HG02759 (cell line): ENCODE measurements around the gene GNB1.
"Not testable (repeated sequence)": the region's sequence is repeated elsewhere in the genome, so short reads cannot be mapped to it uniquely, and the experiment has no call there.

Experiments used
- ATAC-seq: cut with Tn5 transposase; IDR thresholded peaks from one replicate; pipeline ENCODE4 v1.9.1; 2021; ENCODE audit warnings: mild to moderate bottlenecking, moderate library complexity; ENCODE audit not compliant: unreplicated experiment

GNB1 gene

DNA sequence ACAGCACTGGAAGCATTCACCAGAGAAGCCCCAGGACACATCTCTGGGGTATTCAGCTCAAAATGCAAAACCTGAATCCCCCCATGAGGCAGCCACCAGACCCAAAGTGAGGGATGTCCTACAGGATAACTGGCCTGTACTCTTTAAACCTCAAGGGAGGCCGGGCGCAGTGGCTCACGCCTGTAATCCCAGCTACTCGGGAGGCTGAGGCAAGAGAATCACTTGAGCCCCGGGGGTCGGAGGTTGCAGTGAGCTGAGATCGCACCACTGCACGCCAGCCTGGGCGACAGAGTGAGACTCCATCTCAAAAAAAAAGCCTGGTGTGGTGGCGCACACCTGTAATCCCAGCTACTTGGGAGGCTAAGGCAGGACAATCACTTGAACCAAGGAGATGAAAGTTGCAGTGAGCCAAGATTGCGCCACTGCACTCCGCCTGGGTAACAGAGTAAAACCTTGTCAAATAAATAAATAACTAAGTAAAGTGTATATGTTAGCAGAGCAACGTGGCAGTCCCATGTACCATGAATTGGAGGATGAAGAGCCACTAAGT is 29.1 kb downstream of the GNB1 start:
- not testable (repeated sequence) for ATAC-seq

DNA sequence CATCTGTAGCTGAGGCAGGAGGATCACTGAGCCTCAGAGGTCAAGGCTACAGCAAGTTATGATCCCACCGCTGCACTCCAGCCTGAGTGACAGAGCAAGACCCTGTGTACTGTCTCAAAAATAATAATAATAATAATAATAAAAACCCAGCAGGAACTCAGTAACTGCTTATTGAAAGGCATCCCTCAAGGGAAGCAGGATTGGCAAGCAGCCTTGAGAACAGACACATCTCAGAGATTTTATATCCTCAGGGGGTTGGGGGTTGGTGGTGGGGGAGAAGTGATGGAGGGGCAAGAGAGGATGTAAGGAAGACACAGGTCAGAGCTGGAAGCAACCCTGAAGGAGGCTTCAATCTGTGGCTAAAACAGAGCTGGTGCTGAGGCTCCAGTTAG is 29.6 kb downstream of the GNB1 start:
- no peak for ATAC-seq

DNA sequence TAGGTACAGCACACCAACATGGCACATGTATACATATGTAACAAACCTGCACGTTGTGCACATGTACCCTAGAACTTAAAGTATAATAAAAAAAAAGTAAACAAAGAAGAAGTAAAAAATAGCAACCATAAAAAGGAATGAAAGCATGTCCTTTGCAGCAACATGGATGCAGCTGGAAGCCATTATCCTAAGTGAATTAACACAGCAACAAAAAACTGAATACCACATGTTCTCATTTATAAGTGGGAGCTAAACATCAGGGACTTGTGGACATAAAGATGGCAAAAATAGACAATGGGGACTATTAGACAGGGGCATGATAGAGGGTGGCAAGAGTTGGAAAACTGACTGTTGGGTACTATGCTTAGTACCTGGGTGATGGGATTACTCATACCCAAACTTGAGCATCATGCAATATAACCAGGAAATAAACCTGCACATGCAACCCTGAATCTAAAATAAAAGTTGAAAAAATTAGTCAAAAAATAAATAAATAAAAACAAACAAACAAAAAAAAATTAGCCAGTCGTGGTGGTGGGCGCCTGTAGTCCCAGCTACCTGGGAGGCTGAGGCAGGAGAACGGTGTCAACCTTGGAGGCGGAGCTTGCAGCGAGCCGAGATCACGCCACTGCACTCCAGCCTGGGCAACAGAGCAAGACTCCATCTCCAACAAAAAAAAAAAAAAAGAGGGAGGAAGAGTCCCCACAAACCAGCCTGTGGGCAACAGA is 30.8 kb downstream of the GNB1 start:
- ATAC-seq: not testable (repeated sequence)

DNA sequence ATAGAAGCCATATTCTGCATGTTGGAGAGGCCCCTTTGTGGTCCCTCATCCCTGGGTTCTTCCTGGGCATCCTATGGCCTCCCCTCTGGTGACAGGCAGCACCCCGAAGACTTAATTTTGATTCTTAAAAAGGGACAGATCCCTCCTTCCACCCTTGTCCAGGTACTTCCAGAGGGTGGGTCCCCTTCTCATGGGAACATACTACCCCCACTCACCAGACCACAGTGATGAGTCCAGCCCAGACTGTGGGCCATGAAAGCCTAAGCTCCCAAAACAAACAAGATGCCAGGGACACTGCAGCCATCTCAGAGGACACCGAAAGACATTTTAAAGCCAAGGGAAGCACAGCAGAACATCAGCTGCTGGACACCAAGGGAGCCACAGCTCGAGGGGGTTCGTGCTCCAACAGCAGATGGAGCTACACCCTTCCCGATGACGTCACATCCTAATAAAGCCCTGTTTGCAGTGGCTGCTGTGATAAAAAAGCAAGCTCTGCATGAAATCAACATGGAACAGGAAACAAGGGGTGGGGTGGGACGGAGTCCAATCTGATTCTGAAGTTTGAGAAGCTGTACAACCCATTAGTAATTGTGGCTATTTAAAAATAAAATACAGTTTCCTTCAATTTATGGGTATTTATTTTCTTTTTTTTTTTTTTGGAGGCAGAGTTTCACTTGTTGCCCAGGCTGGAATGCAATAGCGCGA is 32.4 kb downstream of the GNB1 start:
- no peak for ATAC-seq

DNA sequence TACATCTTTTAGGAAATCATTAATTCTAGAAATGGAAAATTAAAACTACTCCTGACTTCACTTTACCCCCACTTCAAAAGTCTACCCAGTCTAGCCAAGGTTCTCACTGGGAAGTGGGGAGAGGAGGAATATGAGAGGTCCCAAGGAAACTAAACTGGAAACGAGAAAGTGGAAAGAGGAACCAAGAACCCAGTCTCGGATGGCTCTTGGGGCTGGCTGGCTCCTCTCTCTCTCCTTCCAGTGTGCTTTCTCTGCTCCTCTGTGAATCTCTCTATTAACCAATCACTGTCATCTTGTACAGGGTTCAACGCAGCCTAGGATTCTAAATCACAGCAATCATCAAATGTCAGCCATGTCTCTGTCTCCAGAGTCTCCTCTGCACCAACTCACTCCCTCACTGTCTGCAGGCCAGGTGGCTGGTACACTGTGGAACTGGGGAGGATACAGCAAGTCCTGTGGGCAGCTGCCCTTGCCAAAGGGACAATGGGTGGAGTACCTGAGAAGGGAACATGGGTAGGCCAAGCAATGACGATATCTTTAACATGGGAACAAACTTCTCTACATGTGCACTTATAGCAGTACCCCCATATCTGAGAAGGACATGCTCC is 33.7 kb downstream of the GNB1 start:
- ATAC-seq: no peak

DNA sequence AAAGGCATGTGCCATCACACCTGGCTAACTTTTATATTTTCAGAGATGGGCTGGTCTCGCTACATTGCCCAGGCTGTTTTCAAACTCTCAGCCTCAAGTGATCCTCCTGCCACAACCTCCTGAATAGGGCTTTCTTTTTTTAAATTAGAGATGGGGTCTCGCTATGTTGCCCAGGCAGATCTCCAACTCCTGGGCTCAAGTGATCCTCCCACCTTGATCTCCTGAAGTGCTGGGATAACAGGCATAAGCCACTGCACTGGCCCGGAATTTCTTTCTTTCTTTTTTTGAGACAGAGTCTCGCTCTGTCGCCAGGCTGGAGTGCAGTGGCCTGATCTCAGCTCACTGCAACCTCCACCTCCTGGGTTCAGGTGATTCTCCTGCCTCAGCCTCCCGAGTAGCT is 34.7 kb downstream of the GNB1 start:
- ATAC-seq: not testable (repeated sequence)

DNA sequence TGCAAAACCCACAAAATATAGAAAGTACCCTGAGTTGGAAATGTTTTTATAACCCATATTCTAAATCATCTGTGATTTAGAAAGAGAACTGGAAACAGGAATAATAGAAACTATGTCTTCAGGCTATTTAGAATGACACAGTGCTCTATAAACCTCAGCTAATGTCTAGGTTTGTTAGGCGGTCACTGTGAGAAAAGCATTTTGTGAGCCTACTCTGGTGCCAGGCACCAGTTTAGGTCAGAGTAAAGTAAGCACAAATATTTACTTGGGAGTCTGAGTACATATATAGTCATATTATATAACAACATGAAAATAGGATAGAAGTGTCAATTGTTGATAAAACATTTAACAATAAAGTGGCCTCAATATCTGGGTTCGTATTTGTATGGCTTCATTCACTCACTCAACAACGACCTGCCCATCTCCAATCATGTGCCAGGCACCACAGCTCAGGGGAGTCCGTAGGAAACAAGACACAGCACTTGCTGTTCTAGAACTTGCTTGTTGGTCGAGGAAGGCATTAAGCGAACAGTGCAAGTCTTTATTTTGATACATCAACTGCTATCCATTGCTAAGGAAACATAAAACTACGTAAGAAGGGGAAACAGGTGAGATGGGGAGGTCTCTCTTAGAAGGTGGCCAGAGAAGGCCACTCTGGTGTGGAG is 37.2 kb downstream of the GNB1 start:
- ATAC-seq: no peak

DNA sequence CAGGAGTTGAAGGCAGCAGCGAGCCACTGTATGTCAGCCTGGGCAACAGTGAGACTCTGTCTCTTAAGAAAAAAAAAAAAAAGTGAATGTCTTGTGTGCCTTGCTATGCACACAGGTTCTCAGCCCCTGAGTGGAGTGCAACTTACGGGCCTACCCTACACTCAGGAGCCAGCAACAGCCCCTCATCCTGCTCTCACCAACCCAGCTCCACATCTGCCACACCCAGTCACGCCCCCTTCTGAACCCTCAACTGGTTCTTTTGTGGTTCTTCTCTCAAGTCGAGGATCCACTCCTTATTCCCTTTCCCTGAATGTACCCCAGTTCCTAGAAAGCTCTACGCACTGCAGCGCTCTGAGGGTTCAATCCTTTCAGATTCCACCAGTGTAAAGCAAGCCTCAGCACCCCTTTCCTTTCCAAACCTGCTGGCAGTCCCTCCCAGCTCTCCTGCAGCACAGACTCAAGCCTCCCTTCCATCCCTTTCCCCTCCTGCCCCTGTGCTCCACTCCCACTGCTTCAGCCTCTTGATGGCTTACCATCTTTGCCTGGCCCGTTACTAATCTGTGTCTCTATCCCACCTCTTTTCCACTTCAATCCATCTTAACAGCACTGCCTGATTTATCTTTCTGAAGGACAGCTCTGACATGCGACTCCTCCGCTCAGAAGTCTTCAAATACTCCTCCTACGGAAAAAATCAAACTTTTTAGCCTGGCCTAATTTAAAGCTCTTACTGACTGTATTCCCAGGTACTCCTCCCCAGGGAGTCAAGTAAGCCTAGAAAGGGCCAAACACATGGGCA is 38.1 kb downstream of the GNB1 start:
- ATAC-seq: no peak

DNA sequence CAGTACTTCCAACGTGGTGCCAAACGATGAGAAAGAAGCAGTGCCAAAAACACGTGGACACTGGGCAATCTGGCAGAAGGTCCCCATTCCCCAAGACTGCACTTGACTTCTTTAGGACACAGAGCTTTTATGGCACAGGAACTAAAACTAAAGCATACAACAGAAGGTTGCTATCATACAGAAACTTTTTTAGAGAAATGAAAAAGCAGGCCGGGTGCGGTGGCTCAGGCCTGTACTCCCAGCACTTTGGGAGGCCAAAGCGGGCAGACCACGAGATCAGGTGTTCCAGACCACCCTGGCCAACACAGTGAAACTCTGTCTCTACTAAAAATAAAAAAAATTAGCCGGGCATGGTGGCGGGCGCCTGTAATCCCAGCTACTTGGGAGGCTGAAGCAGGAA is 43.0 kb downstream of the GNB1 start:
- no peak for ATAC-seq

DNA sequence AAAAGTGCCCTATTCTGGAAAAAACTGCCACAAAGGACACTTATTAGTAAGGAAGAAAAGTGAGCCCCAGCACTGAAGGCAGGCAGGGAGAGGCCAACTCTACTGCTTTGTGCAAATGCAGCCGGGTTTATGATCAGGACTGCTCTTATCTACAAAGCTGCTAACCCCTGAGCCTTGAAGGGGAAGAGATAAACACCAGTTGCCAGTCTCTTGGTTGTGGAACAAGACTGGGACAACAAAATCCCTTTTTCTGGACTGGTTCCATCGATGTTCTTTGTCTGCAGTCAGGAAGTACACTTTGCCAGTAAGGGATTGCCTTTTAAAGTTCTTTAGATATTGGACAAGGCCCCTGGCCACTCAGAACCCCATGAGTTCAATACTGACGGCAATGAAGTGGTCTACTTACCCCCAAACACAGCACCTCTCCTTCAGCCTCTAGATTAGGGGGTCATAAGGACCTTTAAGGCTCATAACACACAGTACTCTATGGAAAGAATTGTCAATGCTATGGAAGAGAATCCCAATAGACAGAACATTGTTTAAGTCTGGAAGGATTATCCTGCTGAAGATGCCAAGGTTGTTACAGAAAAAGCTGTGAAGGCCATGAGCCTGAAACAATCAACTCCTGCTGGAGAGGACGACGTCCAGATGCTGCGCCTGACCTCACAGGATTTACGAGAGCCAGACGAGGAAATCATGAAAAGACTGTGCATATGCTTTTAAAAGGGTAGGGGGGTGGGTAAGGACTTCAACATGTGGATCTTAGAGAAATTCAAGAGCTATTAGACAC is 43.6 kb downstream of the GNB1 start:
- no peak for ATAC-seq

DNA sequence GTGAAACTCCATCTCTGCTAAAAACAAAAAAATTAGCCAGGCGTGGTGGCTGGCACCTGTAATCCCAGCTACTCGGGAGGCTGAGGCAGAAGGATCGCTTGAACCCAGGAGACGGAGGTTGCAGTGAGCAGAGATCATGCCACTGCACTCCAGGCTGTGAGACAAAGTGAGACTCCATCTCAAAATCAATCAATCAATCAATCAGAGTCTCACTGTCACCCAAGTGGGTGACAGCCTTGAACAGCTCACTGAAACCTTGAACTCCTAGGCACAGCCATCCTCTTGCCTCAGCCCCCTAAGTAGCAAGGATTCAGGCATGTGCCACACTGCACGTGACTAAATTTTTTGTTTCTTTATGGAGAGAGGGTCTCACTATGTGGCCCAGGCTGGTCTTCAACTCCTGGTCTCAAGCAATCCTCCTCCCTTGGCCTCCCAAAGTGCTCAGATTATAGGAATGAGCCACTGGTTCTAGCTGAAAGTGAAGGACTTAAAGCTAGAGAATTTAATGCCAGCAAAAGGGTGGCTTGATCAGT is 44.4 kb downstream of the GNB1 start:
- no peak for ATAC-seq

DNA sequence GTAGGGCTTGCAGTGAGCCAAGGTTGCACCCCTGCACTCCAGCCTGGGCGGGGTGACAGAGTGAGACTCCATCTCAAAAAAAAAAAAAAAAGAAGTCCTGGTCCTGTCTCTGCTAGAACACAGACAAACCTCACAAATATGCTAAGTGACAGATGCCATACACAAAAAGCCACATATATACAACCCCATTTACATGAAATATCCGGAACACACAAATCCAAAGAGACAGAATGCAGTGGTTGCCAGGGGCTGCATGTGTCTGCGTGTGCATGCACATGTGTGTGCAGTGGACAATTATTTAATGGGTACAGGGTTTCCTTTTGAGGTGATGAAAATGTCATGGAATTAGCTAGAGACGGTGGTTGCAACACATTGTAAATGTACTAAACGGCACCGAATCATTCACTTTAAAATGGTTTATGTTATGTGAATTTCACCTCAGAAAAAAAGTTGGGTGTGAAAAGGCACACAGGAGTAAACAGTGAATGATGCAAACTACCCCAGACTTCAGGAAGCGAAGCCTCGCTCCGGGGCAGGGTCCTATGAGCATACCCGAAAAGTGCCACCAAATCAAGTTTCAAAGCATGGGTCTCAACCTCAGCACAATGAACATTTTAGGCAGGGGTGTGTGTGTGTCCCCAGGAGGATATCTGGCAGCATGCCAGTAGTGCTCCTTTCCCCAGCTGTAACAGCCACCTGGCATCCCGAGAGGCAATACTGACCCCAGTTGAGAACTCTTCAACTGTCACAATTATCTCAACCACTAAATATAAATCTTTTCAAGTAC is 48.3 kb downstream of the GNB1 start:
- no peak for ATAC-seq

DNA sequence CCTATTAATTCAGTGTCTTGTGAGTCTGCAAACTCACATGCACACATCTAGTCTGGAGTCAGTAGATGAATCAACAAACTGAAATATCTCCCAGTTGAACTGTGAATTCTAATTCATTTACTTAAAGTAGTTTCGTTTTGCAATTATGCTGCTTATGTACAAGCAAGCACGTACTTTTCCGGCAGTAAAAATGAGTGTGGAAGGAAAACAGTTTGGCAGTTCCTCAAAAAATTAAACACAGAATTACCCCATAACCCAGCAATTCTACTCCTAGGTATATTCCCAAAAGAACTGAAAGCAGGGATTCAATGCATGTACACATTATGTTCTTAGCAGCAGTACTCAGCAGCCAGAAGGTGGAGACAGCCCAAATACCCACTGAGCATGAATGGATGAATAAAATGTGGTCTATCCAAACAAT is 49.3 kb downstream of the GNB1 start:
- ATAC-seq: no peak

DNA sequence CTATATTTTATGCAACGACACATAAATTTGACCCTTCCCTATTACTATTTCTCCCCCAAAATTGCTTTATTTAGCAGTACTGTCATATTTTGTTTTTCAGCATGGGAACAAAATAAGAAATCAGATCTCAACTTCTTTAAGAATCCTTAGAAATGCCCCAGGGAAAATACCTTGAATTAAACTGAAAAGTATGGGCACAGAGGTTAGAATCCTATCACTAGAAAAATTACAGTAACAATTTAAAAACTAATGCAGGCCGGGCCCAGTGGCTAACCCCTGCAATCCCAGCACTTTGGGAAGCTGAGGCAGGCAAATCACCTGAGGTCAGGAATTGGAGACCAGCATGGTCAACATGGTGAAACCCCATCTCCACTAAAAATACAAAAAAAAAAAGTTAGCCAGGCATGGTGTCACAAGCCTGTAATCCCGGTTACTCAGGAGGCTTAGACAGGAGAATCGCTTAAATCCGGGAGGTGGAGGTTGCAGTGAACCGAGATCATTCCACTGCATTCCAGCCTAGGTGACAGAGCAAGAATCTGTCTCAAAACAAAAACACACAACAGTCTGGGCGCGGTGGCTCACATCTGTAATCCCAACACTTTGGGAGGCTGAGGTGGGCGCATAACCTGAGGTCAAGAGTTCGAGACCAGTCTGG is 51.4 kb downstream of the GNB1 start:
- ATAC-seq: no peak

DNA sequence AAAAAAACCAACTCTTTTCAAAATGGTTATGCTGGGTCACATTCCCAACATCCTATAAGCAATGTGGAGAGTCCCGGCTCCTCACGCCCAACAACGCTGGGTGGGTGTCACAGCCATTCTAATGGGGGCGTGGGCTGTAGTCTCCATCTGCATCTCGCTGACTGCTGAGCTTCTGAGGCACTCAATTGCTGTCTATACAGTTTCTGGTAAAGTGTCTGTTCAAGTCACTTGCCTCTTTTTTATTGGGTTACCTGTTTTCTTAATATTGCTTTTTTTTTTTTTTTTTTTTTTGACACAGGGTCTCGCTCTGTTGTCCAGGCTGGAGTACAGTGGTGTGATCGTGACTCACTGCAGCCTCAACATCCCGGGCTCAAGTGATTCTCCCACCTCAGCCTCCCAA is 54.8 kb downstream of the GNB1 start:
- ATAC-seq: no peak

DNA sequence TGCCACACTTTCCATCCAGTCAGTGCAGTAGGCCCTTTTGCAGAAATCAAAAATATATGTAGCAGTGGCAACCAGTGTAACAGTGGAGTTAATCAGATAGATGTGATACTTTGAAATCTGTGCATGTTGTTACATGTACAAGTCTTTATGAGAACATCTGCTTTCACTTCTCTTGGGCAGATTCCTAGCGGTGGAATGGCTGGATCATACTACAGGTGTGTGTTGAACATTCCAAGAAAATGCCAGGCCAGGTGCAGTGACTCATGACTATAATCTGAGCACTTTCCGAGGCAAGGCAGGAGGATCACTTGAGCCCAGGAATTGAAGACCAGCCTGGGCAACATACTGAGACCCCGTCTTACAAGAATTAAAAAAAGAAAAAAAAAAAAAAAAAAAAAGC is 55.3 kb downstream of the GNB1 start:
- ATAC-seq: no peak

DNA sequence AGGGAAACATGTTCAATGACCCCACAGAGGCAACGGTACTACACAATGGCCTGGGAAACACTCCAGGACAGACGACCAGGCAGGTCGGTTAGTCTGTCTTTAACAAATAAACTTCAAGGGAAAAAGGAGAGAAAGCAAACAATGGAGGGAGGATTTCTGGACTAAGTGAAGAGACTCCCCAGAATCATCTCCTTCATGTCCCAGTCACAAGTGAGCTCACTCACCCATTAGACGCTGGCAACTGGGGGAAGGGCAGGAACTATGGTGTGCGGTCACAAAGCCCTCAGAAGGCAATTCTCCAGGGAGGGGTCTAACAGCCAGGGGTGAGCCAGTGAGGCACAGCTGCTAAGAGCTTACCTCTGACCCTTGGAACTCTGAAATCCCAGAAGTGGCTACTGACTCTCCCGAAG is 57.0 kb downstream of the GNB1 start:
- ATAC-seq: peak; percentile 70

DNA sequence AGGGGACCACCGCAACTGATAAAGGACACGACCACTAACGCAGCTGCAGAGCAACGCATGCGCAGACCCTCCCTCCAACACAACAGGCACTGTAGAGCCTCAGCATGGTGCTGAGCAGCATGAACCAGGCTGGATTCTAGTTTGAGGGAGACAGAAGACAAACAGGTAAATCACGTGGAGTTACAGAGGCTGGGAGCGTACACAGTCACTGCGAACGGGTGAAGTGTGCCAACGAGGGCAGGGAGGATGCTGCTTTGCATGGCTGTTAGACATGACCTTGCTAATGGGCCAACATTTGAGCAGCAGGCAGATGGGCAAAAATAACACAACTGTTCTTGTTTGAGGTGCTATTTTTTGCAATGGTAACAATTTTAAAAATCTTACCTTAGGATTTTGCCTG is 57.4 kb downstream of the GNB1 start:
- no peak for ATAC-seq
